Measurements from ENCODE around the gene NMUR2. TPM values are rescaled to one million over a fixed set of nuclear protein-coding genes. Genes with fewer than 3 reads are reported as not detected.

NMUR2 gene
- total and polyA plus RNA-seq, 4 donors, result 0.01 to 0.49 (median 0.28) TPM; not detected in 1

DNA sequence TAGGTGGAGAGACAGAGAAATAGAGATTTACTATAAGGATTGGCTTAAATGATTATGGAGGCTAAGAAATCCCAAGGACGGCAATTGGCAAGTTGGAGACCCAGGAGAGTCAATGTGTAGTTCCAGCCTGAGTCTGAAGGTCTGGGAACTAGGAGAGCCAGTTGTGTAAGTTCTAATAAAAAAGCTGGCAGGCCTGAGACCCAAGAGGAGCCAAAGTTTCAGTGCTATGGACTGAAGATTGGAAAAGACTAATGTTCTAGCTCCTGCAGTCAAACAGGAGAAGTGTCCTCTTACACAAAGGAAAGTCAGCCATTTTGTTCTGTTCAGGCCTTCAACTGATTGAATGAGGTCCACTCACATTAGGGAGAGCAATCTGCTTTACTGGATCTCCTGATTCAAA is 50.0 kb downstream of the NMUR2 start:
- H3K9ac ChIP-seq (ENCODE audit: insufficient read depth in 1 of 2, low read length in 2 of 2), result no peak overlapping the region
- no peak overlapping the region for H3K4me3 ChIP-seq
- no peaks in the 10 kb centered on the region for H3K36me3 ChIP-seq (ENCODE audit: control insufficient read depth in 4 of 4, insufficient read depth in 4 of 4, low read length in 4 of 4)
- no peak overlapping the region for H3K27ac ChIP-seq (ENCODE audit: low read depth in 1 of 2, low read length in 1 of 2)
- TF ChIP-seq CTCF (IDR thresholded peaks at IDR 0.05; ENCODE audit: control extremely low read depth, extremely low read depth), result no peak
- DNase-seq (no peak), ATAC-seq (ENCODE audit: insufficient read depth, low FRiP score) (no peak)
- WGBS, 2 donors, result 55 to 57% methylated on average over 1 of the region's 1 CpG
- no peaks in the 10 kb centered on the region for H3K9me3 ChIP-seq (ENCODE audit: control insufficient read depth in 4 of 4, insufficient read depth in 3 of 4, low read length in 3 of 4)
- no peaks in the 10 kb centered on the region for H3K27me3 ChIP-seq (ENCODE audit: control insufficient read depth in 3 of 3, insufficient read depth in 3 of 3, low read length in 2 of 3)
- peaks cover 0 to 6% (median 0%) of the 10 kb centered on the region in 5 donors for H3K4me1 ChIP-seq (ENCODE audit: control insufficient read depth in 5 of 5, insufficient read depth in 5 of 5, low read length in 5 of 5)

DNA sequence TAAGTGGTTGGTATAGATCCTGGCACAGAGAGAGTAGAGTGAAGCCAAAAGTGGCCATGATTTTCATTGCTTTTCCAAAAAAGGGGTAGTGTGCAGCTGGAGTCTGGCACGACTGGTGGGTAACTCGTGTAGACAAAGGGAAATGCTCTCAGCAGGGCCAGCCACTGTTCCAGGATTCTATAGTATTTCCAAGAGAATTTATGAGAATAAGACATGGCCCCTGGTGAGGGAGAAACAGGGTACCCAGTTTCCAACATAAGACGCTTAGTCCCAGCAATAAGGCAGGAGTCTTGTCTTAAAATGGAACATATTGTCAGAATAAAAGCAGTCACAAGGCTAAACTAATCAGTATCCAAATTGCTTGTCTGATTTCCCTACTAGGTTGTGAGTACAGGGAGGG is 52.1 kb downstream of the NMUR2 start:
- Histone ChIP-seq H3K36me3 (ENCODE audit: control insufficient read depth in 4 of 4, insufficient read depth in 4 of 4, low read length in 4 of 4) (no peaks in the 10 kb centered on the region), H3K9me3 (ENCODE audit: control insufficient read depth in 4 of 4, insufficient read depth in 3 of 4, low read length in 3 of 4) (no peaks in the 10 kb centered on the region), H3K9ac (ENCODE audit: insufficient read depth in 1 of 2, low read length in 2 of 2) (no peak overlapping the region), H3K4me3 (no peak overlapping the region), H3K4me1 (ENCODE audit: control insufficient read depth in 5 of 5, insufficient read depth in 5 of 5, low read length in 5 of 5) (peaks cover 0 to 14% (median 0%) of the 10 kb centered on the region in 5 donors), H3K27me3 (ENCODE audit: control insufficient read depth in 3 of 3, insufficient read depth in 3 of 3, low read length in 2 of 3) (no peaks in the 10 kb centered on the region), H3K27ac (ENCODE audit: low read depth in 1 of 2, low read length in 1 of 2) (no peak overlapping the region)
- TF ChIP-seq CTCF (IDR thresholded peaks at IDR 0.05; ENCODE audit: control extremely low read depth, extremely low read depth), result no peak
- ATAC-seq (ENCODE audit: insufficient read depth, low FRiP score) (no peak), DNase-seq (no peak)
- 79 to 87% methylated on average over 3 of the region's 3 CpGs for WGBS, 2 donors

- peak; percentile 57 for TF ChIP-seq CTCF (IDR thresholded peaks at IDR 0.05; ENCODE audit: control extremely low read depth, extremely low read depth)
- Histone ChIP-seq H3K9ac (ENCODE audit: insufficient read depth in 1 of 2, low read length in 2 of 2) (no peak overlapping the region), H3K4me3 (no peak overlapping the region), H3K27me3 (ENCODE audit: control insufficient read depth in 3 of 3, insufficient read depth in 3 of 3, low read length in 2 of 3) (no peaks in the 10 kb centered on the region), H3K27ac (ENCODE audit: low read depth in 1 of 2, low read length in 1 of 2) (no peak overlapping the region), H3K9me3 (ENCODE audit: control insufficient read depth in 4 of 4, insufficient read depth in 3 of 4, low read length in 3 of 4) (no peaks in the 10 kb centered on the region), H3K4me1 (ENCODE audit: control insufficient read depth in 5 of 5, insufficient read depth in 5 of 5, low read length in 5 of 5) (peaks cover 0 to 14% (median 0%) of the 10 kb centered on the region in 5 donors), H3K36me3 (ENCODE audit: control insufficient read depth in 4 of 4, insufficient read depth in 4 of 4, low read length in 4 of 4) (no peaks in the 10 kb centered on the region)
- peak; percentile 64 for ATAC-seq (ENCODE audit: insufficient read depth, low FRiP score)
- WGBS, 2 donors, result 19 to 36% methylated on average over 8 of the region's 8 CpGs
- DNase-seq, result peak; percentile 51 to 75 (median 64)
Observed at GRCh38 chr5:152349683-152350526, 55.2 kb downstream of the NMUR2 start.

All from lung (tissue), 12 donors.